Activated CD8-positive, alpha-beta memory T cell treated with anti-CD3 and anti-CD28 coated beads, Interleukin-2, amount 10 ng/mL, durations not matched to agents 7 days and 5 days (primary cell): ENCODE data around the gene CBX2. TPM values are rescaled to one million over a fixed set of nuclear protein-coding genes. Genes with fewer than 3 reads are reported as not detected.
A peak's percentile ranks its signal among the peaks of the same experiment; 100 is the strongest.

ENCODE experiments used
- ATAC-seq: fragments of 150-1000 bp; cut with Tn5 transposase; one replicate; pipeline ENCODE4 v1.10.0; 2021; ENCODE audit warnings: moderate library complexity
- CTCF ChIA-PET: fragments of 350-600 bp; sonication (Branson Sonifier 250); formaldehyde crosslinking; loops from one replicate; lab custom pipeline; 2021; ENCODE audit warnings: antibody characterized with exemption; lab: Charles Lee
- DNase-seq: peaks from one replicate; pipeline ENCODE4 v3.0.0-alpha.2; 2020
- H3K27ac Mint-ChIP-seq: one replicate; pipeline ENCODE4 v1.8.0; 2021; ENCODE audit warnings: mild to moderate bottlenecking, mixed read lengths
- H3K27me3 Mint-ChIP-seq: one replicate; pipeline ENCODE4 v1.8.0; 2021; ENCODE audit warnings: mixed read lengths
- H3K36me3 Mint-ChIP-seq: one replicate; pipeline ENCODE4 v1.8.0; 2021; ENCODE audit warnings: mild to moderate bottlenecking, mixed read lengths
- H3K4me1 Mint-ChIP-seq: one replicate; pipeline ENCODE4 v1.8.0; 2021; ENCODE audit warnings: mixed read lengths
- H3K4me3 Mint-ChIP-seq: one replicate; pipeline ENCODE4 v1.8.0; 2021; ENCODE audit warnings: mild to moderate bottlenecking, moderate library complexity, mixed read lengths
- H3K9me3 Mint-ChIP-seq: one replicate; pipeline ENCODE4 v1.8.0; 2022; ENCODE audit warnings: low read depth, mixed read lengths
- total RNA-seq, 2 experiments: library from RNA; stranded (reverse); gene quantifications; one replicate each; pipeline ENCODE4 v1.2.3, GENCODE V29; 2021

The CBX2 gene
- total RNA-seq, 2 experiments from 2014 or later = 5.3 to 6.8 TPM

GRCh38 chr17:79779084-79779529 lies 1.2 kb downstream of the CBX2 start:
- ATAC-seq = no peak
- Mint-ChIP-seq H3K4me3 (peak overlapping the region; percentile 77), H3K9me3 (no peaks in the 10 kb centered on the region), H3K27me3 (peaks cover 60% of the 10 kb centered on the region), H3K36me3 (no peaks in the 10 kb centered on the region), H3K4me1 (peaks cover 12% of the 10 kb centered on the region), H3K27ac (no peak overlapping the region)
- DNase-seq = no peak
- CTCF ChIA-PET = interaction anchor here (0.6 to 5.8 kb wide), 6 partner anchors 26 to 213 kb away, joined by 3 to 28 read pairs (median 6); partner anchors contain the start of gene CBX4

GRCh38 chr17:79779661-79780365 lies 1.9 kb downstream of the CBX2 start:
- Mint-ChIP-seq H3K9me3 (no peaks in the 10 kb centered on the region), H3K36me3 (no peaks in the 10 kb centered on the region), H3K27ac (no peak overlapping the region), H3K4me1 (peaks cover 12% of the 10 kb centered on the region), H3K4me3 (peak overlapping the region; percentile 33), H3K27me3 (peaks cover 53% of the 10 kb centered on the region)
- CTCF ChIA-PET = interaction anchor here (0.6 to 5.8 kb wide), 4 partner anchors 32 to 212 kb away, joined by 3 to 28 read pairs (median 6); partner anchors contain the start of gene CBX4
- DNase-seq (no peak), ATAC-seq (no peak)

GRCh38 chr17:79781012-79781650 lies 3.2 kb downstream of the CBX2 start:
- Mint-ChIP-seq H3K4me1 (peaks cover 12% of the 10 kb centered on the region), H3K36me3 (no peaks in the 10 kb centered on the region), H3K27me3 (peaks cover 41% of the 10 kb centered on the region), H3K4me3 (no peak overlapping the region), H3K9me3 (no peaks in the 10 kb centered on the region), H3K27ac (no peak overlapping the region)
- DNase-seq = no peak
- CTCF ChIA-PET = interaction anchor here (1.6 kb wide), 1 partner anchor 58 kb away, joined by 5 read pairs; the partner anchor contains the start of gene CBX4
- ATAC-seq = no peak

GRCh38 chr17:79781736-79782575 lies 4.0 kb downstream of the CBX2 start:
- CTCF ChIA-PET = interaction anchor here (0.8 to 1.6 kb wide), 2 partner anchors 41 to 57 kb away, joined by 3 to 5 read pairs; partner anchors contain the start of gene CBX4
- Mint-ChIP-seq H3K36me3 (no peaks in the 10 kb centered on the region), H3K9me3 (no peaks in the 10 kb centered on the region), H3K4me3 (no peak overlapping the region), H3K27me3 (peaks cover 39% of the 10 kb centered on the region), H3K4me1 (peaks cover 10% of the 10 kb centered on the region), H3K27ac (no peak overlapping the region)
- no peak for DNase-seq
- no peak for ATAC-seq

- Mint-ChIP-seq H3K36me3 (no peaks in the 10 kb centered on the region), H3K4me3 (no peak overlapping the region), H3K27me3 (peaks cover 47% of the 10 kb centered on the region), H3K4me1 (peaks cover 4% of the 10 kb centered on the region), H3K9me3 (no peaks in the 10 kb centered on the region), H3K27ac (no peak overlapping the region)
- CTCF ChIA-PET = no interaction called here
- DNase-seq (no peak), ATAC-seq (no peak)
These were observed 5.9 kb downstream of the CBX2 start for GRCh38 chr17:79783891-79784290.

- no peaks in the 10 kb centered on the region for H3K9me3 Mint-ChIP-seq
- DNase-seq (no peak), ATAC-seq (no peak)
- CTCF ChIA-PET = interaction anchor here (1.0 kb wide), 1 partner anchor 40 kb away, joined by 3 read pairs; no protein-coding TSS in a partner anchor
- H3K27me3 Mint-ChIP-seq = peaks cover 47% of the 10 kb centered on the region
- peaks cover 2% of the 10 kb centered on the region for H3K4me1 Mint-ChIP-seq
- no peak overlapping the region for H3K4me3 Mint-ChIP-seq
- no peak overlapping the region for H3K27ac Mint-ChIP-seq
- no peaks in the 10 kb centered on the region for H3K36me3 Mint-ChIP-seq
These were observed 6.5 kb downstream of the CBX2 start for GRCh38 chr17:79784353-79785016.

- Mint-ChIP-seq H3K4me3 (no peak overlapping the region), H3K27ac (no peak overlapping the region), H3K9me3 (no peaks in the 10 kb centered on the region), H3K36me3 (no peaks in the 10 kb centered on the region), H3K27me3 (peaks cover 43% of the 10 kb centered on the region), H3K4me1 (peaks cover 2% of the 10 kb centered on the region)
- DNase-seq (no peak), ATAC-seq (no peak)
- CTCF ChIA-PET = interaction anchor here (1.0 kb wide), 1 partner anchor 41 kb away, joined by 3 read pairs; no protein-coding TSS in a partner anchor
These were observed 7.3 kb downstream of the CBX2 start for GRCh38 chr17:79785017-79785899.

- Mint-ChIP-seq H3K4me3 (no peak overlapping the region), H3K9me3 (no peaks in the 10 kb centered on the region), H3K27me3 (peaks cover 48% of the 10 kb centered on the region), H3K27ac (no peak overlapping the region), H3K36me3 (no peaks in the 10 kb centered on the region), H3K4me1 (peaks cover 6% of the 10 kb centered on the region)
- DNase-seq (no peak), ATAC-seq (no peak)
- CTCF ChIA-PET = interaction anchor here (1.0 to 2.3 kb wide), 4 partner anchors 25 to 206 kb away, joined by 3 to 7 read pairs (median 4); partner anchors contain the start of gene CBX4
These were observed 8.2 kb downstream of the CBX2 start for GRCh38 chr17:79785900-79786810.

GRCh38 chr17:79786930-79787643 lies 9.1 kb downstream of the CBX2 start:
- Mint-ChIP-seq H3K27ac (no peak overlapping the region), H3K4me1 (peaks cover 4% of the 10 kb centered on the region), H3K36me3 (no peaks in the 10 kb centered on the region), H3K27me3 (peaks cover 54% of the 10 kb centered on the region), H3K4me3 (no peak overlapping the region), H3K9me3 (no peaks in the 10 kb centered on the region)
- CTCF ChIA-PET = interaction anchor here (0.7 to 2.3 kb wide), 5 partner anchors 24 to 205 kb away, joined by 3 to 7 read pairs (median 3); partner anchors contain the start of gene CBX4
- DNase-seq (no peak), ATAC-seq (no peak)

- H3K9me3 Mint-ChIP-seq = no peaks in the 10 kb centered on the region
- no peak for DNase-seq
- CTCF ChIA-PET = interaction anchor here (1.1 to 1.5 kb wide), 6 partner anchors 23 to 205 kb away, joined by 3 to 8 read pairs (median 4); partner anchors contain the start of gene CBX4
- H3K27ac Mint-ChIP-seq = no peak overlapping the region
- H3K4me3 Mint-ChIP-seq = no peak overlapping the region
- no peak for ATAC-seq
- peaks cover 4% of the 10 kb centered on the region for H3K4me1 Mint-ChIP-seq
- no peaks in the 10 kb centered on the region for H3K36me3 Mint-ChIP-seq
- peaks cover 55% of the 10 kb centered on the region for H3K27me3 Mint-ChIP-seq
These were observed 10.5 kb downstream of the CBX2 start for GRCh38 chr17:79788455-79788854.
